CD4-positive, alpha-beta T cell treated with Interleukin-21 for 1 hour (primary cell): ENCODE data around the gene RAET1E.
"Not testable (repeated sequence)": the region's sequence is repeated elsewhere in the genome, so short reads cannot be mapped to it uniquely, and the experiment has no call there.

Experiments used
- DNase-seq: peaks from one replicate; pipeline ENCODE4 v3.0.0-alpha.2; 2020

Gene RAET1E

GRCh38 chr6:149897855-149898744 is at the start of gene RAET1E:
RAET1E (minus strand) TSS chr6:149898113; CDS start chr6:149890901, 7,212 bp downstream.
- DNase-seq, result no peak

GRCh38 chr6:149947533-149947932 is 49.6 kb upstream of the RAET1E start:
- not testable (repeated sequence) for DNase-seq

- not testable (repeated sequence) for DNase-seq
Measured at GRCh38 chr6:149946631-149947030, 48.7 kb upstream of the RAET1E start.

- DNase-seq, result not testable (repeated sequence)
Measured at GRCh38 chr6:149945276-149945675, 47.4 kb upstream of the RAET1E start.

GRCh38 chr6:149943321-149943720 is 45.4 kb upstream of the RAET1E start:
- DNase-seq, result not testable (repeated sequence)

- no peak for DNase-seq
Measured at GRCh38 chr6:149942461-149942829, 44.5 kb upstream of the RAET1E start.

- peak; percentile 96 for DNase-seq
Measured at GRCh38 chr6:149941583-149942460, 43.9 kb upstream of the RAET1E start, which contains the start of gene ULBP2. ULBP2 (plus strand) TSS chr6:149942014; CDS start chr6:149942073, 59 bp downstream.

- no peak for DNase-seq
Measured at GRCh38 chr6:149940672-149940982, 42.7 kb upstream of the RAET1E start.

GRCh38 chr6:149939909-149940671 is 42.2 kb upstream of the RAET1E start:
- DNase-seq, result no peak

GRCh38 chr6:149939356-149939648 is 41.4 kb upstream of the RAET1E start:
- DNase-seq, result no peak

- peak; percentile 82 for DNase-seq
Measured at GRCh38 chr6:149938571-149939355, 40.9 kb upstream of the RAET1E start.

GRCh38 chr6:149938013-149938570 is 40.2 kb upstream of the RAET1E start:
- not testable (repeated sequence) for DNase-seq

GRCh38 chr6:149936743-149937142 is 38.8 kb upstream of the RAET1E start:
- no peak for DNase-seq

- no peak for DNase-seq
Measured at GRCh38 chr6:149935668-149936067, 37.8 kb upstream of the RAET1E start.

GRCh38 chr6:149935246-149935645 is 37.3 kb upstream of the RAET1E start:
- no peak for DNase-seq

- peak; percentile 83 for DNase-seq
Measured at GRCh38 chr6:149934249-149935156, 36.6 kb upstream of the RAET1E start.

GRCh38 chr6:149933461-149933860 is 35.5 kb upstream of the RAET1E start:
- DNase-seq, result no peak

- DNase-seq, result no peak
Measured at GRCh38 chr6:149933036-149933435, 35.1 kb upstream of the RAET1E start.

- DNase-seq, result no peak
Measured at GRCh38 chr6:149931501-149931900, 33.6 kb upstream of the RAET1E start.

GRCh38 chr6:149929422-149929821 is 31.5 kb upstream of the RAET1E start:
- DNase-seq, result no peak

- DNase-seq, result not testable (repeated sequence)
Measured at GRCh38 chr6:149927025-149927424, 29.1 kb upstream of the RAET1E start.
